Activated CD4-positive, alpha-beta T cell treated with anti-CD3 and anti-CD28 coated beads, Interleukin-10, Interleukin-2, amounts not matched to agents 100 ng/mL and 50 ng/mL, durations not matched to agents 16 hours and 8 hours (primary cell): Measurements from ENCODE around the gene KDELR1.

ENCODE experiments used
- DNase-seq: peaks from one replicate; pipeline ENCODE4 v3.0.0-alpha.2; 2020

The KDELR1 gene

DNA sequence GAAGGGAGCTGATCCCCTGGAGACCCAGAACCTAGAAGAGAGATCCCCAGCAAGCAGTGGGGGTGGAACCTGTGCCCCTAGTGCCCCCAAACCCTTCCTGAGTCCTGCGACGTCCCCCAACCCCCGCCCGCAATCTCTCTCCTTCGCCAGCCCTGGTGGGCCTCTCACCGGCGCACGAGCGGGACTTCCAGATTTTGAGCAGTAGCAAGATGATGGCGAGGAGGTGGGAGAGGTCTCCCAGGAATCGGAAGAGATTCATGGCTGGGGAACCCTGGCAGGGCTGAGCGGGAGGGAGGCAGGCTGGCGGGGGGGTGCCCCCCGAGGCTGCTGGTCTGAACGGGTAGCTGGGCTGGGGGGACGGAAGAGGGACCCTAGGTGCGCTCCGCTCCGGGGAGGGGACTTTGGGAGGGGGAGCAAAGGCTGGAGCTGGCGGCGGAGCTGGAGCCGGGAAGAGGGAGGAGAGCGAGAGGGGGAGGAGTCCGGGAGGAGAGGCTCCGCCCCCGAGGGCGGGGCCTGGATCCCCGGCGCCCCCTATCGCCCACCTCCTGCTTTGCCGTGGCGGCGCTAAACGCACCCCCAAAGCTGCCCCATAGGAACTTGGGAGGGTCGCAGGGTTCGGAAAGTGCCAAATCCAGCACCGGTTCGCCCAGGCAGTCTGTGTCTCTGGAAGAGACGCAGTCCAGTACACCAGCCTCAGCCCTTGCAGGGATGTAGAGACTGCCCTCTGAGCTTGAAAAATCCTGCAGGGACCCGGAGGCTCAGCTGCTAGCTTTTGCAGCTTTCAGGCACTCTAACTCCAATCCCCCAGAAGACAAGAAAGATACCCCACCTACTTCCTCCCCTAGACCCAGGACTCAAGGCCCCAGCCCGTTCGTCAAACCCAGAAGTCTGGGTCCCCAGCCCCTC, at the start of gene KDELR1:
TSS of gene KDELR1 (minus strand) at position 452 of the 906 bp plus-strand sequence. CDS start at position 259, 193 bp downstream.
- DNase-seq: peak; percentile 79

- no peak for DNase-seq
Observed at GRCh38 chr19:48436586-48436985, 45.2 kb upstream of the KDELR1 start.

GRCh38 chr19:48433337-48433736, 42.0 kb upstream of the KDELR1 start:
- DNase-seq: no peak

- no peak for DNase-seq
Observed at GRCh38 chr19:48428670-48429069, 37.3 kb upstream of the KDELR1 start.

- no peak for DNase-seq
Observed at GRCh38 chr19:48424694-48425219, 33.4 kb upstream of the KDELR1 start.

DNA sequence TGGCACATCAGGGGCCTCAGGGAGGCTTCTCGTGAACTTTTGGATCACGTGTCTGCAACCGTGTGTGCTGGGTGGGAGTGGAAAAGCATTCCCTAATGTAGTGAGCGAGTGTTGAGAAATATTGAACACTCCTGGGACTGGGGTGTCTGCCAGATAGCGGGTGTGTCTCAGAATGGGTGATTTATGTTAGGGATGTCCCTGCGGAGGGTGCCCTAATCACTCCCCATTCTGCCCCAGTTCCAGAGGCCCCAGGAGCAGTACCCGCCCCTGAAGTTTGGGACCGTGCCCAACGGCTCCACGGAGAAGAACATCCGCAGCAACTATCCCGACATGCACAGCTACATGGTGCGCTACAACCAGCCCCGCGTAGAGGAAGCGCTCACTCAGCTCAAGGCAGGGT, 30.2 kb upstream of the KDELR1 start:
- no peak for DNase-seq

DNA sequence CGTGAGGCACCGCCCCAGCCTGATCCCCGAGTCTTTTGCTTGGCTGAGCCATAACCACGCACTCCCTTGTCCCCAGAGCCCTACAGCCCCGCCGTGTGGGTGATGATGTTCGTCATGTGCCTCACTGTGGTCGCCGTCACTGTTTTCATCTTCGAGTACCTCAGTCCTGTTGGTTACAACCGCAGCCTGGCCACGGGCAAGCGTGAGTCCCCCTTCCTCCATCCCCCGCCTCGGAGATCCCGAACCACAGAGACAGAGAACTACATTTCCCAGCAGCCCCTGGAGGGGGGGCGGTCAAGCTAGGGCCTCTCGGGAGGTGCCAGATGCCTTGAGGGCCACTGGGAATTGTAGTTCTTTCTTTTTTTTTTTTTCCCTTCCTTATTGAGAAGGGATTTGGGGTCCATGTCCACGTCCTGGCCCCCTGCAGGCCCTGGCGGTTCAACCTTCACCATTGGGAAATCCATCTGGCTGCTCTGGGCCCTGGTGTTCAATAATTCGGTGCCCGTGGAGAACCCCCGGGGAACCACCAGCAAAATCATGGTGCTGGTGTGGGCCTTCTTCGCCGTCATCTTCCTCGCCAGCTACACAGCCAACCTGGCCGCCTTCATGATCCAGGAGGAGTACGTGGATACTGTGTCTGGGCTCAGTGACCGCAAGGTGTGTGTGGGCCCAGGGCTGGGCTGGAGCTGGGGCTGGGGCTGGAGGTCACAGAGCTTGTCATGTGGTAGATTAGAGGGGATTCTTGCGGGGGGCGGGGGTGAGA, 28.0 kb upstream of the KDELR1 start:
- peak; percentile 87 for DNase-seq

GRCh38 chr19:48418317-48419064, 27.1 kb upstream of the KDELR1 start:
- peak; percentile 45 for DNase-seq

GRCh38 chr19:48417421-48417820, 26.1 kb upstream of the KDELR1 start:
- no peak for DNase-seq

DNA sequence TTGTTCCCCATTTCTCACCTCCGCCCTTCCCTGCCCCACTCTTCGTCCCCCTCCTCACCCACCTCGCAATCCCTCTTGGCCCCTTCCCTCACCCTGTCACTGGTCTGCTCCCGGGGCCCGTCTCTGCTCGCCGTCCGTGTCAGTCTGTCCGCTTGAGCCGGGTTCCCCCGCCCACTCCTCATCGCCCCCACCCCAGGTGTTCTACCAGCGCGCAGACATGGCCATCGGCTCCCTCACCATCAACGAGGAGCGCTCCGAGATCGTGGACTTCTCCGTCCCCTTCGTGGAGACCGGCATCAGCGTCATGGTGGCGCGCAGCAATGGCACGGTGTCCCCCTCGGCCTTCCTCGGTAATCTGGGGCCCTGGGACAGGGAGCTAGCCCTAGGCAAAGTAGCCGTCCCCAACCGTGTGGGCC, 24.5 kb upstream of the KDELR1 start:
- DNase-seq: no peak

DNA sequence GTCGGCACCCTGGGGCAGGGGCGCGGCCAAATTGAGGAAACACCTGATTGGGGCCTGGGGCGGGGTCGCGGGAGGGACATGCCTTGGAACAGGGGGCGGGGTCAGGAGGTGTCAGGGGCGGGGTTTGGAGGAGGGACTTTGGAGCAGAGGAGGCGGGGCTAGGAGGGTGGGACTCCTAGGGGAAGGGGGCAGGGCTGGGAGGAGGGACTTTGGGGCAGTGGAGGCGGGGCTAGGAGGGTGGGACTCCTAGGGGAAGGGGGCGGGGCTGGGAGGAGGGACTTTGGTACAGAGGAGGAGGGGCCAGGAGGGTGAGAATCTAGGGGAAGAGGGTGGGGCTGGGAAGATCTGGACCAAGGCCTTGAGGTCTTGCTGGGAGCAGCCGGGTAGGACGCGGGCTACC, 24.0 kb upstream of the KDELR1 start:
- peak; percentile 85 for DNase-seq

DNA sequence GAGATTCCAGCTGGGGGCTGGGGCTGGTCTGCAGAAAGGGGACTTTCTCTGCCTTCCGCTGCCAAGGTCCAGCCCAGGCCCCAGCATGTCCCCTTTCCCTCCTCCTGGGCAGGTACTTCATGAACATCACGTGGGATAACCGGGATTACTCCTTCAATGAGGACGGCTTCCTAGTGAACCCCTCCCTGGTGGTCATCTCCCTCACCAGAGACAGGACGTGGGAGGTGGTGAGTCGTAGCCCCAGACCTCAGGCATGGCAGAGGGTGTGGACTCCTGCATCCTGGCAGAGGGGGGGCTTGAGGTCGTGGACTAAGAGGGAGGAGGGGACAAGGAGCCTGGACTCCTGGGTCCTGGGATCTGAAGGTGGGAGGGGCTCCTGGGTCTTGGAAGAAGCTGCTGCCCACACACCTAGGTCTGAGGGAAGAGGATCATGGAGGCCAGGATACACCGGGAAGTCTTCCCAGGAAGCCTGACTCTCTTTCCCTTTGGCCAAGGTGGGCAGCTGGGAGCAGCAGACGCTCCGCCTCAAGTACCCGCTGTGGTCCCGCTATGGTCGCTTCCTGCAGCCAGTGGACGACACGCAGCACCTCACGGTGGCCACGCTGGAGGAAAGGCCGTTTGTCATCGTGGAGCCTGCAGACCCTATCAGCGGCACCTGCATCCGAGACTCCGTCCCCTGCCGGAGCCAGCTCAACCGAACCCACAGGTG, 22.7 kb upstream of the KDELR1 start:
- no peak for DNase-seq

DNA sequence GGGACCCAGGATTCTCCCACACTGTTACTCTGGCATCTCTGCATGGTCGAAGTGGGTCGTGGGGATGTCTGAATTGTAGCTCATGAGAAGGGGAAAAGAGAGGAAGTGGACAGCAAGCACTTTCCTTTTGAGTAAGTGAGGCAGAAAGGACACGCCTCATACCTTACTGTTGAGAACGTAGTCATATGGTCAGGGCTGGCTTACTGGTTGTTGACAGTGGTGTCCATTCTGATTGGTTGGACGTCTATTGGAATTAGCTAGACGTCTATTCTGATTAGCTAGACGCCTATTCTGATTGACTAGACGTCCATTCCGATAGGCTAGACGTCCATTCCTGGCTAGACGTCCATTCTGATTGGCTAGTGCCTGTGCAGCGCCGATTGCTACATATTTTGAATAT, 14.5 kb upstream of the KDELR1 start:
- no peak for DNase-seq

DNA sequence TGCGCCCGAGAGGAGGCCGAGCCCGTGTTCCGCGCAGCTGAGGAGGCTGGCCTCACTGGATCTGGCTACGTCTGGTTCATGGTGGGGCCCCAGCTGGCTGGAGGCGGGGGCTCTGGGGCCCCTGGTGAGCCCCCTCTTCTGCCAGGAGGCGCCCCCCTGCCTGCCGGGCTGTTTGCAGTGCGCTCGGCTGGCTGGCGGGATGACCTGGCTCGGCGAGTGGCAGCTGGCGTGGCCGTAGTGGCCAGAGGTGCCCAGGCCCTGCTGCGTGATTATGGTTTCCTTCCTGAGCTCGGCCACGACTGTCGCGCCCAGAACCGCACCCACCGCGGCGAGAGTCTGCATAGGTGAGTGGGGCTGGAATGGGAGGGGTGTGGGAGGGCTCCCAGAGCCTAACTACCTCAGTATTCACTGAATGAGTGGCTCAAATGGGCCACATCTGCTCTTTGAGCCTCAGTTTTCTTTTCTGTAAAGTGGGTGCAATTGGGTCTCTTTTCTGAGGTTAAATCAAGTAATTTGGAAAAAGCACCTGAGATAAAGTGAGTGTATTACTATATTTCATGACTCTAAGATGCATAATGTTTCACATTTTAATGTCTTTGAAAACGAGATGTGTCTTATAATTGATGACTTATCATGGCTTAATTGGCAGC, 13.8 kb upstream of the KDELR1 start:
- DNase-seq: no peak

- DNase-seq: peak; percentile 73
Observed at GRCh38 chr19:48403606-48404005, 12.3 kb upstream of the KDELR1 start.

GRCh38 chr19:48401287-48401686, 9.9 kb upstream of the KDELR1 start:
- no peak for DNase-seq

- DNase-seq: peak; percentile 22
Observed at GRCh38 chr19:48400018-48400742, 8.8 kb upstream of the KDELR1 start.

DNA sequence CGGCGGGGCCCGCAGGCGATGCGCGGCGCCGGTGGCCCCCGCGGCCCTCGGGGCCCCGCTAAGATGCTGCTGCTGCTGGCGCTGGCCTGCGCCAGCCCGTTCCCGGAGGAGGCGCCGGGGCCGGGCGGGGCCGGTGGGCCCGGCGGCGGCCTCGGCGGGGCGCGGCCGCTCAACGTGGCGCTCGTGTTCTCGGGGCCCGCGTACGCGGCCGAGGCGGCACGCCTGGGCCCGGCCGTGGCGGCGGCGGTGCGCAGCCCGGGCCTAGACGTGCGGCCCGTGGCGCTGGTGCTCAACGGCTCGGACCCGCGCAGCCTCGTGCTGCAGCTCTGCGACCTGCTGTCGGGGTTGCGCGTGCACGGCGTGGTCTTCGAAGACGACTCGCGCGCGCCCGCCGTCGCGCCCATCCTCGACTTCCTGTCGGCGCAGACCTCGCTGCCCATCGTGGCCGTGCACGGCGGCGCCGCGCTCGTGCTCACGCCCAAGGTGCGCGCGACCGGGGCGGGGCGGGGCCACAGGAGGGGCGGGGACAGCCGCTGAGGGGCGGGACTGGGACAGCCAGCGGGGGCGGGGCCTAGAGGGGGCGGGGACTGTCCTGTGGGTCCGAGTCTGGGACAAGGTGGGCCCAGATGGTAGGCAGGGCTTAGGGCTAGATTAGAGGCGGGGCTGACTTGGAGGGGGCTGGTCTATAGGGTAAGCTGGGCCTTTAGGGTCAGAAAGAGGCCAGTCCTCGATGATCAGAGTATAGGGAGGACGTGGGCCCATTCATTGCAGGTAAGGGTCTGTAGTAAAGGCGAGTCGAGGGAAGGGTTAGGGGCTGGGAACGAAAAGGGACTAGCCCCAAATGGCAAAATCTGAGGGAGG, 7.3 kb upstream of the KDELR1 start:
- peak; percentile 92 for DNase-seq

DNA sequence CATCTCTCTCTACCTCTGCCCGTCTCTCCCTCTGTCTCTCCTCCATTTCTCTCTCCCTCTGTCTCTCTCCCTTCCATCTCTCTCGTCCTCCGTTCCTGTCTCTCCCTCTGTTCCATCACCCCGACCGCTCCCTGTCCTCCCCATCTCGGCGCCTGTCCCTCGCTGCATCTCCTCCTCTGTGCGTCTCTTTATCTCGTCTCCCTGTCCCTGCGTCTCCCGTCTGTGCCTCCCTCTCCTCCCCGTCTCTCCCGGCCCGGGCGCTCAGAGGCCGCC, 6.7 kb upstream of the KDELR1 start:
- DNase-seq: no peak
